A549 (cell line): ENCODE results near the gene PNPLA1. TPM values are rescaled to one million over a fixed set of nuclear protein-coding genes. Genes with fewer than 3 reads are reported as not detected.

ENCODE experiments used
- ATAC-seq, 2 experiments: fragments of 200-7000 bp in 1 of 2; fragments of >200 bp in 1 of 2; cut with Nextera tagmentation in 1 of 2; cut with Tn5 transposase in 1 of 2; 3 replicates each; pipeline versions ENCODE4 v1.8.0 to v1.9.1; 2018 to 2020; ENCODE audit warnings: mild to moderate bottlenecking in 1 of 2, moderate library complexity in 1 of 2
- CTCF ChIA-PET: fragments of 300-600 bp; sonication (Branson Sonifier 250); formaldehyde crosslinking; extraction: SDS; loops from one replicate; lab custom pipeline; 2021; ENCODE audit warnings: antibody characterized with exemption, inconsistent platforms; lab: Yijun Ruan, JAX
- POLR2A ChIA-PET: fragments of 350-600 bp; formaldehyde crosslinking; extraction: SDS; loops from one replicate; lab custom pipeline; 2021; ENCODE audit warnings: antibody characterized with exemption, inconsistent platforms; lab: Yijun Ruan, JAX
- DNase-seq, 2 experiments: peaks; one replicate each; pipeline versions ENCODE4 v3.0.0 to v3.0.0-alpha.2; 2011 to 2016; ENCODE audit warnings: low read depth in 1 of 2, low spot score in 1 of 2
- FAIRE-seq: peaks from 2 replicates; lab custom pipeline; 2011; peaks lifted over from hg19 to GRCh38; lab: Jason Lieb, UNC
- H3K27ac ChIP-seq, 2 experiments: fragments of >200 bp; sonication (Bioruptor Twin); formaldehyde crosslinking; 3 replicates each; pipeline ENCODE4 v1.5.1; 2016 to 2017
- H3K4me1 ChIP-seq: fragments of >200 bp; sonication (Bioruptor Twin); formaldehyde crosslinking; 3 replicates; pipeline ENCODE4 v1.6.1; 2016
- H3K4me2 ChIP-seq: fragments of >200 bp; sonication (Bioruptor Twin); formaldehyde crosslinking; 3 replicates; pipeline ENCODE4 v1.6.1; 2016
- H3K4me3 ChIP-seq: fragments of >200 bp; sonication (Bioruptor Twin); formaldehyde crosslinking; 3 replicates; pipeline ENCODE4 v1.5.1; 2016
- H3K9me3 ChIP-seq: fragments of >200 bp; sonication (Bioruptor Twin); formaldehyde crosslinking; 3 replicates; pipeline ENCODE4 v1.6.1; 2016
- BHLHE40 ChIP-seq: IDR thresholded peaks from 2 replicates; pipeline ENCODE4 v1.6.1; 2012; ENCODE audit warnings: low read depth, low read length, inconsistent platforms
- CBX2 ChIP-seq: fragments of 200-600 bp; sonication (generic); IDR thresholded peaks from 2 replicates; pipeline ENCODE4 v1.6.1; 2016; ENCODE audit warnings: low read depth, mild to moderate bottlenecking, borderline replicate concordance
- CBX8 ChIP-seq: fragments of 200-600 bp; sonication (generic); IDR thresholded peaks from 2 replicates; pipeline ENCODE4 v1.6.1; 2016
- CEBPB ChIP-seq, 2 experiments: fragments of >200 bp in 1 of 2; sonication (Bioruptor Twin) in 1 of 2; formaldehyde crosslinking in 1 of 2; IDR thresholded peaks; 2 replicates each; pipeline ENCODE4 v1.6.1; 2012 to 2016
- CTCF ChIP-seq: fragments of >200 bp; sonication (Bioruptor Twin); formaldehyde crosslinking; IDR thresholded peaks from 3 replicates; pipeline ENCODE4 v1.5.1; 2016
- E2F6 ChIP-seq: IDR thresholded peaks from 2 replicates; pipeline ENCODE4 v1.6.1; 2012; ENCODE audit warnings: low read depth, borderline replicate concordance
- EHMT2 ChIP-seq: fragments of 200-600 bp; sonication (generic); IDR thresholded peaks from 2 replicates; pipeline ENCODE4 v1.6.1; 2016; ENCODE audit warnings: antibody characterized with exemption, low read depth, mild to moderate bottlenecking, moderate library complexity
- ELK1 ChIP-seq: fragments of 150-350 bp; IDR thresholded peaks from 2 replicates; pipeline ENCODE4 v1.6.1; 2014; ENCODE audit warnings: low read depth, mild to moderate bottlenecking, low read length
- FOSL2 ChIP-seq, 2 experiments: fragments of 450-650 bp in 1 of 2; fragments of >200 bp in 1 of 2; sonication (Bioruptor Twin) in 1 of 2; formaldehyde crosslinking; IDR thresholded peaks; 2 replicates each; pipeline versions ENCODE4 v1.5.0 to v1.6.1; 2016 to 2020; ENCODE audit warnings: mild to moderate bottlenecking in 1 of 2, moderate library complexity in 1 of 2
- FOXS1 ChIP-seq: fragments of 250-450 bp; sonication (Bioruptor Pico); IDR thresholded peaks from 2 replicates; pipeline ENCODE4 v1.5.0; 2020; ENCODE audit warnings: mild to moderate bottlenecking, moderate library complexity
- GATA3 ChIP-seq: IDR thresholded peaks from 2 replicates; pipeline ENCODE4 v1.6.1; 2012; ENCODE audit warnings: borderline replicate concordance
- HDAC2 ChIP-seq: fragments of 200-600 bp; sonication (generic); IDR thresholded peaks from 2 replicates; pipeline ENCODE4 v1.6.1; 2016
- HES2 ChIP-seq: fragments of >200 bp; sonication (Bioruptor Twin); formaldehyde crosslinking; IDR thresholded peaks from 2 replicates; pipeline ENCODE4 v1.6.1; 2016
- HEYL ChIP-seq: fragments of 250-450 bp; sonication (Bioruptor Pico); IDR thresholded peaks from 2 replicates; pipeline ENCODE4 v1.8.0; 2021; ENCODE audit warnings: mild to moderate bottlenecking, moderate library complexity
- JUNB ChIP-seq: fragments of >200 bp; sonication (Bioruptor Twin); formaldehyde crosslinking; IDR thresholded peaks from 2 replicates; pipeline ENCODE4 v1.6.1; 2016
- KDM5A ChIP-seq: fragments of 200-600 bp; sonication (generic); IDR thresholded peaks from 2 replicates; pipeline ENCODE4 v1.6.1; 2016; ENCODE audit warnings: antibody characterized with exemption, mild to moderate bottlenecking
- MAX ChIP-seq: IDR thresholded peaks from 2 replicates; pipeline ENCODE4 v1.6.1; 2012
- PHF8 ChIP-seq: fragments of 200-600 bp; sonication (generic); IDR thresholded peaks from 2 replicates; pipeline ENCODE4 v1.6.1; 2016; ENCODE audit warnings: low read depth, mild to moderate bottlenecking, antibody characterized with exemption, moderate library complexity, borderline replicate concordance
- POLR2A ChIP-seq: IDR thresholded peaks from 2 replicates; pipeline ENCODE4 v1.6.1; 2012; ENCODE audit warnings: mild to moderate bottlenecking, low read length
- SMC3 ChIP-seq: fragments of >200 bp; sonication (Bioruptor Twin); formaldehyde crosslinking; IDR thresholded peaks from 3 replicates; pipeline ENCODE4 v1.6.1; 2018; ENCODE audit warnings: inconsistent platforms
- TFCP2L1 ChIP-seq: fragments of 250-450 bp; sonication (Bioruptor Pico); IDR thresholded peaks from 2 replicates; pipeline ENCODE4 v1.5.0; 2021; ENCODE audit warnings: mild to moderate bottlenecking
- TP53 ChIP-seq: fragments of 250-450 bp; sonication (Bioruptor Pico); IDR thresholded peaks from 2 replicates; pipeline ENCODE4 v1.5.0; 2021; ENCODE audit warnings: mild to moderate bottlenecking, moderate library complexity
- USF2 ChIP-seq: fragments of 450-650 bp; IDR thresholded peaks from 2 replicates; pipeline ENCODE4 v1.6.1; 2014; ENCODE audit warnings: antibody characterized with exemption
- ZNF302 ChIP-seq: fragments of 250-450 bp; sonication (Bioruptor Pico); IDR thresholded peaks from 2 replicates; pipeline ENCODE4 v1.9.0; 2021; ENCODE audit warnings: inconsistent platforms, mild to moderate bottlenecking, moderate library complexity
- WGBS: methylation state at CpG from one replicate; pipeline ENCODE4 v1.1.6; 2017; ENCODE audit errors: missing lambda C conversion rate; 5-methylcytosine and 5-hydroxymethylcytosine counted together
- polyA plus RNA-seq, 4 experiments: library from polyadenylated mRNA; depleted of rRNA in 3 of 4; stranded (reverse); fragments of >200 nt; fragmentation: RNase III in 1 of 4; extraction: RNeasy Plus Mini Kit Qiagen cat#74134 plus additional on column Dnase treatment in 1 of 4; gene quantifications; 2 replicates in 3 of 4; 3 replicates in 1 of 4; pipeline ENCODE4 v1.2.3, GENCODE V29; 2011 to 2017

PNPLA1 gene
- polyA plus RNA-seq, 2 of the 4 experiments (the other 2 are of a cell fraction): 0.09 TPM; not detected in 1

GRCh38 chr6:36324191-36324590 lies 54.3 kb downstream of the PNPLA1 start:
- no peak for DNase-seq
- Histone ChIP-seq H3K4me2 (no peak overlapping the region), H3K4me3 (no peak overlapping the region), H3K4me1 (no peaks in the 10 kb centered on the region), H3K27ac (no peak overlapping the region), H3K9me3 (no peaks in the 10 kb centered on the region)
- ChIA-PET POLR2A (no interaction called here), CTCF (interaction anchor here (1.7 to 2.1 kb wide), 2 partner anchors 17 to 22 kb away, joined by 5 to 7 read pairs; no protein-coding TSS in a partner anchor)
- FAIRE-seq: no peak
- ATAC-seq: no peak
- no peak for TF ChIP-seq ELK1
- no peak for TF ChIP-seq GATA3
- no peak for TF ChIP-seq PHF8
- no peak for TF ChIP-seq USF2
- WGBS: 80% methylated on average over 6 of the region's 6 CpGs

- DNase-seq: no peak
- H3K4me1 ChIP-seq: no peaks in the 10 kb centered on the region
- CTCF ChIA-PET: interaction anchor here (1.7 to 2.1 kb wide), 2 partner anchors 16 to 22 kb away, joined by 5 to 7 read pairs; no protein-coding TSS in a partner anchor
Observed at GRCh38 chr6:36324715-36325114, 54.9 kb downstream of the PNPLA1 start.

More at GRCh38 chr6:36324715-36325114, 54.9 kb downstream of the PNPLA1 start:
- no peak overlapping the region for H3K4me2 ChIP-seq
- FAIRE-seq (no peak), ATAC-seq (no peak)
- POLR2A ChIA-PET: no interaction called here
- no peaks in the 10 kb centered on the region for H3K9me3 ChIP-seq
- no peak overlapping the region for H3K27ac ChIP-seq
- 100% methylated on average over 1 of the region's 4 CpGs for WGBS
- no peak for TF ChIP-seq EHMT2
- TF ChIP-seq POLR2A: no peak
- TF ChIP-seq BHLHE40: no peak
- TF ChIP-seq HES2: no peak
- TF ChIP-seq FOXS1: no peak
- no peak for TF ChIP-seq TFCP2L1
- no peak for TF ChIP-seq TP53 (CRISPR knock-in tag)
- no peak for TF ChIP-seq MAX
- TF ChIP-seq HEYL (CRISPR knock-in tag): no peak
- no peak for TF ChIP-seq FOSL2 (IDR thresholded peaks at IDR 0.05)
- TF ChIP-seq FOSL2 (CRISPR knock-in tag; IDR thresholded peaks at IDR 0.05): no peak
- TF ChIP-seq CEBPB (IDR thresholded peaks at IDR 0.05): no peak
- TF ChIP-seq KDM5A: no peak
- TF ChIP-seq CBX8: no peak
- TF ChIP-seq E2F6: no peak
- no peak for TF ChIP-seq ZNF302 (CRISPR knock-in tag)
- no peak for TF ChIP-seq CBX2
- TF ChIP-seq SMC3: no peak
- TF ChIP-seq JUNB: no peak
- TF ChIP-seq HDAC2: no peak
- TF ChIP-seq CTCF: no peak
- no peak overlapping the region for H3K4me3 ChIP-seq
